SIG-M5 treated with dmso at 0.1 percent for 504 hours (cell line): ENCODE results near the gene SLC22A4.

Source experiments
- DNase-seq: peaks from one replicate; lab custom pipeline; 2025; ENCODE audit not compliant: unreplicated experiment; lab: John Stamatoyannopoulos, UW

SLC22A4 gene

DNA sequence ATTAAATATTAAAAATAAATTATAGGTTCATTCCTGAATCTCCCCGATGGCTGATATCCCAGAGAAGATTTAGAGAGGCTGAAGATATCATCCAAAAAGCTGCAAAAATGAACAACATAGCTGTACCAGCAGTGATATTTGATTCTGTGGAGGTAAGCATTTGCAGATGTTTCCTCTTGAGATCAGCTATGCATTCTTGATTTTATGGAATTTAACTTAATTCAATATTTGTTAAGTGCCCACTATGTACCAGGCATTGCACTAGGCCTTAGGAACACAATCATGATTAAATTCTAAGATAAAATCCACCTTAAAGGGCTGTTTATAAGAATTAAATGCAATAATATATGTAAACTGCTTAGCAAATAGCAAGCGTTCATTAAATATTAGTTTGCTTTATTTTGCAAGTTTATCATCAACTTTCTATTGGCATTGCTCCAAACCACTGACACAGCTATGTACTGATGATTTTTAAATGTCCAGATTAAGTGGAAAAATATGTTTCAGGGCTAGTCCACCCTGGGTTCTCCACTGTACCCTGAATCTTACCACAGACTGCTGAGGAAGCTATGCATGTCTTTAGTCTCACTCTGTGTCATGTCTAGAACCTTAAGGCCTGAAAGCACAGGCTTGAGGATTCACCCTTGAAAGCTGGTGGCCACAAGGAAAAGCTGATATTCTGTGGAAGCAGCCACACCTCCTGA, 33.2 kb downstream of the SLC22A4 start:
- DNase-seq, result no peak

DNA sequence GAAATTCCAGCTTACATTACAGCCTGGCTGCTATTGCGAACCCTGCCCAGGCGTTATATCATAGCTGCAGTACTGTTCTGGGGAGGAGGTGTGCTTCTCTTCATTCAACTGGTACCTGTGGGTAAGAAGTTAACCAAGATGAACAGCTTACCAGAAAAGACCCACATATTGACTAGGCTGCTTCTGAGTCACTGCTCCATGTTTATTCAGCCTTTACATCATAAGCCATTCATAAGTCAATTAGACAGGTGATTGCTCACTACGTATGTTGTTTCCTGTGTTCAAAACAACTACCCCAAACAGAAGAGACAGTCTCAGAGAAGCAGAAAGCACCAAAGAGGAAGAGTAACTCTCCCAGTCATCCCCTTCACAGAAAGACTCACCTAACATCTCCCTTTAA, 40.6 kb downstream of the SLC22A4 start:
- no peak for DNase-seq

DNA sequence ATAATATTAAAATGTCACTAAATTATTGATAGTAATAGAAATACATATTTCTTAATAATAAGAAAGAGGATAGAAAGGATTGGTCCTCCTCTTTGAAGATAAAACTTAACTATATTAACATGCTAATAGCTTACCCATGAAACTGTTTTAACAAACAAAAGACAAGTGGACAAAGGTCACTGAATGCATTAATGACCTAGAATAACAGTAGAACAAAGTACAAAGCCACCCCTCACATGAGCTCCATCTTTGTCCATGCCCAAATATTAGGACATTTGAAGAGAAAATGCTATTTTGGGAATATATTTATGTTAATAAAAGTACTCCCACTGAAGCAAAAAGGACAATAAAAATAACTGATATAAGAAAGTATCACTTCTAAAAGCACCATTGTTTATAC, 41.2 kb downstream of the SLC22A4 start:
- no peak for DNase-seq

DNA sequence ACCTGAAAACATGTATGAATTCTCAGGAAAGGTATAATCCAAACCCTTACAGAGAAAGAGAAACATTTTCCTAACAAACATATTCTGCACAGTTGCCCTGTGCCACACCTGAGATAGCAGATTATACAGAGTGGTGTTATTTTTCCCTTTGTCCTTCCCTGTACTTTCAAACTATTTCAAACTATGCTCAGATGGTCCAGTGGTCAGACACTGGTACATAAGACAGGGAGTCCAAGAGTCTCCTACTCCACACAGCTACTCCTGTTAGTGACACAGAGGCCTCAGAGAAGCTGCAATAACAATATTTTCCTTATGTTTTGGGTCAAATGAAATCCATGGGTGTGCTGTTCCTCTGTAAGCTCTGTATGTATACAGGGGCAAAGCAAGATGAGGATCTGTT, 45.3 kb downstream of the SLC22A4 start:
- no peak for DNase-seq

DNA sequence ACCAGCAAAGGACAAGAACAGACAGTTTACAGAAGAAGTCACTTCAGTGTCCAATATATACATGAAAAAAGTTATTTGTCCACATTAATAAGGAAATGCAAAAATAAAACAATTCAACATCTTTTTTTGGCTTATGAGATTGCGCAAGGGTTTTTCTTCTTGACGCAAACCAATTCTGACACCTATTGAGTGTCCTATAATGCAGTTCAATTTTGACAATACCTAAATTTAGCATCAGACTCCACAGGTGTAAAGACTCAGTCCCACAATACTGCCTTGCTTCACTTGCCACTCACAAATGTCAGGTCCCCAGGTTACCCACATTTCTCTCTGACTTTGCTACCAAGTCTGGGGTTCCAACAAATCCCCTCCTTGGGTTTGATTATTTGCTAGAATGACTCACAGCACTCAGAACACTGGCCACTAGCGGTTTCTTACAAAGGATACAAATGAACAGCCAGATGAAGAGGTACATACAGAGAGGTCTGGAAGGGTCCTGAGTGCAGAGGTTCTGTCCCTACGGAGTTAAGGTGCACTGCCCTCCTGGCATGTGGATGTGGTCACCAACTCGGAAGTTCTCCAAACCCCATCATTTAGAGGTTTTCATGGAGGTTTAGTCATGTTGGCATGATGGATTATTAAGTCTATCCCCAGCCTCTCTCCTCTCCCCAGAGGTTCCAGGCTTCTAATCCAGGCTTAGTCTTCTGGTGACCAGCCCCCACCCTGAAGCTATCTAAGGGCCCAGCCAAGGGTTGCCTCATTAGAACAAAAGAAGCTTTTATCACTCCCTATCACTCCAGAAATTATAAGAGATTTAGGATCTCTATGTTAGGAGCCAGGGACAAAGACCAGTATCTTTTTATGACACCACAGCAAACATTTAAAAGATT, 48.3 kb downstream of the SLC22A4 start:
- no peak for DNase-seq

DNA sequence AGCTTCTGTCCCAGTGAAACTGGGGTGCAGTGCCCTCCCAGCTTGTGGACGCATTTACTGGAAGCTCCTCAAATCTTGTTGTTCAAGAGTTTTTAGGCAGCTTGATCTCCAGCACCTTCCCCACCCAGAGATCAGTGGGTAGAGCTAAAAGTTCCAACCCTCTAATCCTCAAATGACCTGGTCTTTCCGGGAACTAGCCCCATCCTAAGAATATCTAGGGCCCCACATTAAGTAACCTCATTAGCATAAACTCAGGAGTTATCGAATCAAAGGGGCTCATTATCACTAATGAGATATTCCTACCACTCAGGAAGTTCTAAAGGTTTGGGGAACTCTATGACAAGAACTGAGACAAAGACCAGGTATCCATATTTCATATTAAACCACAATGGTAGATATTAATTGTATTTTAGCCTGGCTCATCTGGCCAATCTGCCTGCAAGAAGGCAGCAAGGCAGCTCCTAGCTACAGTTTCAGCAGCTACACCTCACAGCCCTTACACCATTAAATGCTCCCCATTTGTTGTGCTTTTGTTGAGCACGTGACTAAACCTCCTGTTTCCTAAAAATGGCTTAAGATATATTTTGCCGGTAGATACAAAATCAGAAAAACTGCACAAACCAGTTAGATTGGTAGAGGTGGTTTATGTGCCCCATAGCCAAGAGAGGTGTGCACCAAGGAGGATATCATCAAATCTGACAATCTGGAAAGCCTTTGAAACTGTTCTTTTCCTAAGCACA, 50.8 kb downstream of the SLC22A4 start:
- DNase-seq, result no peak

DNA sequence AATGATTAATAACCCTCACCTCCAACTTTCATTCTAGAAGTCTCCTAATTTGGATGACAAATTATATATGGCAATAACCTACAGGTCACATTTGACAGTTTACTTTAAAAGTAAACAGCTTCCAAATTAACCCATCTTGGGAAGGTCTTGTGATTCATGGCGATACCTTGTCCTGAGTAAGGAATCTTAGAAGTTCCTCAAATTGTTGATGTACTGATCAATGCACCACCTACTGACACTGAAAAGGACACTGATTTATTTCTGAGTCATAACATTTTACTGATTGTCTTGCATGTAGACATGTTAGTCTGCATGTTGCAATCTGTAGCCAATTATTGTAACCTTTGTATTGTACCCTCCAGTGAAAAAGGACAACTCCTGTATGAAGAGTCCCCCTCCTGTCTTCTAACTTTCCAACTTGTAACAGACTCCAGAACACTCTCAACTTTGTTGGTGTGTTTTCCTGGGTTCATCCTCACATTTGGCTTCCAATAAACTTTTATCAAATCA, 59.3 kb downstream of the SLC22A4 start:
- no peak for DNase-seq

DNA sequence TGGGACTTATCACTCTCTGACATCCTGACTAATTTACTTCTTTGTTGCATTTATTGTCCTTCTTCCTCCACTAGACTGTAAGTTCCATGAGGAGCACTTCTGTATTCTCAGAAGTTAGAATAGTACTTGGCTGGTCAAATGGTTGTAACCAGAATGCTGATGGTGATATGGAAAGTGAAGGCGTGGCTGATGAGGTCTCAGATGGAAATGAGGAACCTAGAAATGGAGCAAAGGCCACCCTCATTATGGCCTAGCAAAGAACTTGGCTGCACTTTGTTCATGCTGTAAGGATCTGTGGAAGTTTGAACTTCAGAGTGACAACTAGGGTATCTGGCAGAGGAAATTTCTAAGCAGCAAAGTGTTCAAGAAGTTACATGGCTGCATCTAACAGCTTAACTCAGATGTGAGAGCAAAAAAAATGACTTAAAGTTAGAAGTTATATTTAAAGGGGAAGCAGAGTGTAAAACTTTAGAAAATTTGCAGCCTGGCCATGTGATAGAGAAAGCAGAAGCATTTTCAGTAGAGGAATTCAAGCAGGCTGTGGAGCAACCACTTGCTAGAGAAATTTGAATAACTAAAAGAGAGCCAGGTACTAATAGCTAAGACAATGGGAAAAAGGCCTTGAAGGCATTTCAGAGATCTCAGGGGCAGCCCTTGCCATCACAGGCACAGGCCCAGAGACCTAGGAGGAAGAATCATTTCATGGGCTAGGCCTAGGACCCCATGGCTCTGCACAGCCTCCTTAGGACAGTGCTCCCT, 60.4 kb downstream of the SLC22A4 start:
- DNase-seq, result peak; percentile 86

DNA sequence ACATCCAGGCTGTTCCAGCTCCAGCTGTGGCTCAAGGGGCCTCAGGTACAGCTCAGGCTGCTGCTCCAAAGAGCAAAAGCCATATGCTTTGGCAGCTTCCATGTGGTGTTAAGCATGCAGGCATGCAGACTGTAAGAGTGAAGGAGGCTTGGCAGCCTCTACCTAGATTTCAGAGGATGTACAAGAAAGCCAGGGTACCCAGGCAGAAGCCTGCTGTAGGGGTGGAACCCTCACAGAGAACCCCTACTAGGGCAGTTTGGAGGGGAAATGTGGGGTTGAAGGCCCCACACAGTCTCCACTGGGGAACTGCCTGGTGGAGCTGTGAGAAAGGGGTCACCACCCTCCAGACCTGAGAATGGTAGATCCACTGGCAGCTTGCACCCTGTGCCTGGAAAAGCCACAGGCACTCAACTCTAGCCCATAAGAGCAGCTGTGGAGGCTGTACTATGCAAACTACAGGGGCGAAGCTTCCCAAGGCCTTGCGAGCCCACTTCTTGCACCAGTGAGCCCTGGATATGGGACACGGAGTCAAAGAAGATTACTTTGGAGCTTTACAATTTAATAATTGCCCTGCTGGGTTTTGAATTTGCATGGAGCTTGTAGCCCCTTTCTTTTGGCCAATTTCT, 61.1 kb downstream of the SLC22A4 start:
- DNase-seq, result no peak

DNA sequence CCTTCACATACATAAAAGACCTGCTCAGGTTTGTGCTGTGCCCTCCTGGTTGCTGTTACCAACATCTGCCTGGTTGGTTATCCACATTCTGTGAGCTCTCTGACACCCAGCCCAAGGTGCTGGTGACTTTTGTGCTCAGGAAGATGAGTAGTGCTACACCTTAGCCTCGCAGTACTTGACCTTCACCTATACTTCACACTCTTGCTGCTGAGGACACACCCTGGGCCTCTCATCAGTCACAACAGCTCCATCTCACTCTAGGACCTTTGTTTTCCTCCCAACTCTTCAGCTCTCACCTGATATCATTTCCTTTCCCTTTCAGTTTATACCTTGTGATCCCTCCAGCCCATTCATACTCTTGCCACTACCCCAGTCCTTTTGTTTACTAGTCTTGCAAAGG, 64.6 kb downstream of the SLC22A4 start:
- DNase-seq, result no peak

DNA sequence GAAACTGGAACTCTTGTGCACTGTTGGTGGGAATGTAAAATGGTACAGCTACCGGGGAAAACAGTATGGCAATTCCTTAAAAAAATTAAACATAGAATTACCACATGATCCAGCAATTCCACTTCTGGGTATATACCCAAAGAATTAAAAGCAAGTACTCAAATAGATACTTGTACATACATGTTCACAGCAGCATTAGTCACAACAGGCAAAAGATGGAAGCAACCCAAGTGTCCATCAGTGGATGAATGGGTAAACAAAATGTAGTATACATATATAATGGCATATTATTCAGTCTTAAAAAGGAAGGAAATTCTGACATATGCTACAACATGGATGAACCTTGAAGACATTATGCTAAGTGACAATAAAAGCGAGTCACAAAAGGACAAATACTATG, 67.9 kb downstream of the SLC22A4 start:
- no peak for DNase-seq

DNA sequence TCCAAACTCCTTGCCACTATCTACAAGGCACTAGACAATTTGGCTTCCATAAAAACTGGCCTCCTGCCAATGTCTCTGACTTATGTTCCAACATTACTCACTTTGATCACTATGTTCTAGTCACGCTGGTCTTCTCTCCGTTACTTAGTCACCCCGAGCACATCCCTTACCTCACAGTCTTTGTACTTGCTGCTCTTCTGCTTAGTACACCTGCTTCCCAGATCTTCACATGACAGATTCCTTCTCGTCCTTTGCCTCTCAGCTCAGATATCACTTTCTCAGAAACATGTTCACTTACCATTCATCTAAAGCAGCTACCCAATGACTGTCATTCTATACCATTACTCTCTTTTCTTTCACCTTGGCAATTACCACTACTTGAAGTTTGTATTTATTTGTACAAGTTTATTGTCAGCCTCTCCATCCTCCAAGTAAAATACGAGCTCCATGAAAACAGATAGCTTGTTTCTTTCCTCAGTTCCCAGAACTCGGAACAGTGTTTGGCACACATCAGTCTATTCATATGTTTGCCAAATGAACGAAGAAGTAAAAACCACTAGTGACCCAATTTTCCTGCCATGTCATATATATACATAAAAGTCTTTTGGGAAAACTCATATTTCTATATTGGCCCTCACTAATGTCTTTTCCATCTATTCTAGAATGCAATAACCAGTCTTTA, 69.4 kb downstream of the SLC22A4 start:
- DNase-seq, result no peak

DNA sequence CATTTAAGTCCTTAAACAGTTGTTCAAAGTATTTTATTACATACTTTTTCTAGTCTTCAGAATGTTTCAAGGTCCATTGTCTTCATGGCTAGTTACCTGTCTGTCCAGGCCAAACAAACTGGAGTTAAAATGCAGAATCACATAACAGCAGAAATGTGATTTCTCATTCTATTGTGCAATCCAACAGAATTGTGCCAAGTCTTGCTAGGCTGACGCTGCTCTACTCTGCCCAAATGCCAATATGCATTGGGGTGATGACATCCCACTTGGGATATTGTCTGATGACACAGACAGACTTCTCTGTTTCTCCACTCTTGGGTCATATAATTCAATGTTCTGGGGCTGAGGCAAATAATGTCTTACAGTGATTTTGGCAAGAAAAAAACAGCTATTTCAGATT, 70.1 kb downstream of the SLC22A4 start:
- no peak for DNase-seq

DNA sequence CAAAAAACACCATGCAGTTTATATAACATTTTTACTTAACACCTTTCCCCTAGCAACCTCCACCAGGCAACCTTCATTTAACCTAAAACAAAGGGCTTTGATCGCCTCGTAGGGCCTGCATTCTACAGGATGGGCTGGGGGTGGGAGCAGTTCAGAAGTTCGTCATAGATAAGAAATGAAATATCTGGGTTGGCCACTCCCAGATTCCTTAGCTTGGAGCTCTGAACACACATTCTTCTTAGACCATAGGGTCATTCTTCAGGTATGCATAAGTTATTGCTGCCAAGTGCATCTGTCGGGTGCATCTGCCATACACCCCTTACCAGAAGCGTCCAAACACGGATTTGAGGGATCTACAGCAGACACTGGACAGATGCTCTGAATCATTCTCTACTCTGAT, 71.0 kb downstream of the SLC22A4 start:
- no peak for DNase-seq

DNA sequence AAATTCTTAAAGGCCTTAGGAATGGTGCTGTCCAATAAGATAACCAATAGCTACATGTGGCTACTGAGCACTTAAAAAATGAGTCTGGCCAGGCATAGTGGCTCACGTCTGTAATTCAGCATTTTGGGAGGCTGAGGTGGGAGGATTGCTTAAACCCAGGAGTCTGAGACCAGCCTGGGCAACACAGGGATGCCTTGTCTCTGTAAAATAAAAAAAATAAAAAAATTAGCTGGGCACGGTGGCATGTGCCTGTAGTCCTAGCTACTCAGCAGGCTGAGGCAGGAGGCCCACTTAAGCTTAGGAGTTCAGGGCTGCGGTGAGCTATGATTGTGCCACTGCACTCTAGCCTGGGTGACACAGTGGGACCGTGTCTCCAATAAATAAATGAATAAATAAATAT, 74.0 kb downstream of the SLC22A4 start:
- no peak for DNase-seq

DNA sequence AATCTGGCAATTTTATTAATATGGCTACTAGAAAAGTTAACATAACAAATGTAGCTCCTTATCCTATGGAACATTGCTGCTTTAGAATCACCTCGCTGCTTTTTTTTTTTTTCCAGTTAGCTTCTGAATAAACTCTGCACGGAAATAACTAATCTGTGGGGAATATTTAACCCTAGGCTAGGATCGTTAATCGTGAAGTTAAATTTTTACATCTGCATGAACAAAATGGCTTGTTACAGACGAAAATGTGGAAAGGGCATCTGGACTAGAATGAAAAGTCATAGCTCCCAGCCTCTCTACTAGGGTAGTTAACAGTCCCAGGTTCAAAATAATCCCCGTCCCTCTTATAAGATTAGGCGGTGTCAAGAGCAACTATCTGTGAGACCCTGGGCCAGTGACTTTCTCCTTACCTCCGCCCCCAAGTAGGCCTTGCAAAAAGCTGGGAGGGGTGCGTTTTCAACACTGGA, 74.8 kb downstream of the SLC22A4 start:
- peak; percentile 60 for DNase-seq

DNA sequence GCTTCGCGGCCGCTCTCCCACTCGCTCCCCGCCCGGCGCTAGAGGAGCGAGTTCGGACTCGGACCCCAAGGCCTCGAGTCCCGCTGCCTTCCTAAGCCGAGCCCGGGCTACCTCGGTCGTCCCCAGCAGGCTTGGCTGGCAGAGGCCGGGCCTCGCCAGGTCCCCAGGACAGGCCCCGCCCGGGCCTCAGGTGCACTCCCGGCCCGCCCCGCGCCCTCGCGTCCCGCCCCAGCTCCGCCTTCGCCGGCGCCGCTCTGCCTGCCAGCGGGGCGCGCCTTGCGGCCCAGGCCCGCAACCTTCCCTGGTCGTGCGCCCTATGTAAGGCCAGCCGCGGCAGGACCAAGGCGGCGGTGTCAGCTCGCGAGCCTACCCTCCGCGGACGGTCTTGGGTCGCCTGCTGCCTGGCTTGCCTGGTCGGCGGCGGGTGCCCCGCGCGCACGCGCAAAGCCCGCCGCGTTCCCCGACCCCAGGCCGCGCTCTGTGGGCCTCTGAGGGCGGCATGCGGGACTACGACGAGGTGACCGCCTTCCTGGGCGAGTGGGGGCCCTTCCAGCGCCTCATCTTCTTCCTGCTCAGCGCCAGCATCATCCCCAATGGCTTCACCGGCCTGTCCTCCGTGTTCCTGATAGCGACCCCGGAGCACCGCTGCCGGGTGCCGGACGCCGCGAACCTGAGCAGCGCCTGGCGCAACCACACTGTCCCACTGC, 75.4 kb downstream of the SLC22A4 start, which contains the start of gene SLC22A5:
Gene SLC22A5 (plus strand): TSS at position 237 of the 707 bp plus-strand sequence. CDS start 263 bp downstream, at position 500.
- DNase-seq, result peak; percentile 60

DNA sequence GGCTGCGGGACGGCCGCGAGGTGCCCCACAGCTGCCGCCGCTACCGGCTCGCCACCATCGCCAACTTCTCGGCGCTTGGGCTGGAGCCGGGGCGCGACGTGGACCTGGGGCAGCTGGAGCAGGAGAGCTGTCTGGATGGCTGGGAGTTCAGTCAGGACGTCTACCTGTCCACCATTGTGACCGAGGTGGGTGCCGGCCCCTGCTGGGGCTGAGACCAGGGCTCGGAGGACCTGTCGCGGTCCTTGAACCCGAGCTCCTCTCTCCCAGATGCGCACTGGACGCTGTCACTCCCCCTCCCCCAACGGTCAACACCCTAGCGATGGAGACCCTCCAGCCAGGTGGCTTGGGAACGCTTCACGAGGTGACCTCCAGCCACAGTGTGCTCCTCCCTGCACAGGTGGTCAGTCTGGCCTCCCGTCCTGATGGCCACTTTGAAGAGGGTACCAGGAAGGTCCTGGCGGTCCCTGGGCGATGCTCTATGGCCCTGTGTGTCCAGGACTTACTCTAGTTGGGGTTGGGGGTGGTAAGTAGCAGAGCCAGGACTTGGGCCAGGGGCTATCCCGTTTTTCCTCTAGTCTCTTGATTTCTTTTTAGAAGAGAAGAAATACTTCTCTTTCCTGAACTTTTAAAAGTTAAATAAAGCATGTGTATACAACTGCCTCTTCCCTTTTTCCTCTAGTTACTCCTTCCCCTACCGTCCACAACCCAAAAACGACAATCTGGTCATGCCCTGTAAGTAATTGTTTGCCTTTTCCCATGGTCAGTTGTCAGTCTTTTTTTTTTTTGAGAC, 76.2 kb downstream of the SLC22A4 start:
- peak; percentile 12 for DNase-seq
